Kidney (tissue), 22 donors: ENCODE data around the gene PROS1. TPM values are rescaled to one million over a fixed set of nuclear protein-coding genes. Genes with fewer than 3 reads are reported as not detected.
A peak's percentile ranks its signal among the peaks of the same experiment; 100 is the strongest.

ENCODE experiments used
- DNase-seq, 5 donors: peaks; one replicate each; pipeline ENCODE4 v3.0.0-alpha.2; 2013 to 2020
- FAIRE-seq: peaks from 2 replicates; lab custom pipeline; 2012; peaks lifted over from hg19 to GRCh38; lab: Jason Lieb, UNC
- H3K27ac ChIP-seq, 2 donors: one replicate each; pipeline ENCODE4 v1.7.0; 2013; ENCODE audit warnings: low read depth in 2 of 2, low read length in 2 of 2, inconsistent platforms in 1 of 2
- H3K27me3 ChIP-seq: one replicate; pipeline ENCODE4 v1.7.1; 2013; ENCODE audit warnings: low read length, inconsistent platforms; ENCODE audit not compliant: control insufficient read depth, insufficient read depth
- H3K36me3 ChIP-seq, 3 donors: one replicate each; pipeline versions ENCODE4 v1.7.0 to v1.7.1; 2013; ENCODE audit warnings: low read length in 3 of 3, control low read depth in 1 of 3, inconsistent platforms in 1 of 3; ENCODE audit not compliant: insufficient read depth in 3 of 3, control insufficient read depth in 2 of 3
- H3K4me1 ChIP-seq, 3 donors: one replicate each; pipeline versions ENCODE4 v1.7.0 to v1.7.1; 2013; ENCODE audit warnings: low read length in 3 of 3, inconsistent platforms in 1 of 3, low read depth in 1 of 3; ENCODE audit not compliant: control insufficient read depth in 2 of 3, insufficient read depth in 2 of 3
- H3K4me3 ChIP-seq, 3 donors: one replicate each; pipeline versions ENCODE4 v1.7.0 to v1.8.1; 2013; ENCODE audit warnings: low read length in 3 of 3, control low read depth in 1 of 3, inconsistent platforms in 1 of 3
- H3K9ac ChIP-seq, 3 donors: one replicate each; pipeline versions ENCODE4 v1.7.0 to v1.7.1; 2013; ENCODE audit warnings: low read length in 3 of 3, control low read depth in 1 of 3, inconsistent platforms in 1 of 3
- H3K9me3 ChIP-seq, 3 donors: one replicate each; pipeline versions ENCODE4 v1.7.0 to v1.7.1; 2013; ENCODE audit warnings: low read length in 3 of 3, control low read depth in 1 of 3, inconsistent platforms in 1 of 3; ENCODE audit not compliant: control insufficient read depth in 2 of 3, insufficient read depth in 1 of 3
- intact Hi-C: fragments of 100-400 bp; cut with DNase I; formaldehyde crosslinking; loops from one replicate; pipeline ENCODE4 v1.11.1; 2022
- long read RNA-seq, 10 donors: library from polyadenylated mRNA in 1 of 10; unstranded in 1 of 10; transcript quantifications; one replicate each; pipeline ENCODE4 v2.0.0 and lab custom pipeline, GENCODE V29; 2021 to 2026
- polyA plus RNA-seq: library from polyadenylated mRNA; stranded (reverse); fragments of 350-450 nt; fragmentation: Illumina TruSeq; extraction: RNeasy Lipid Tissue Mini Kit (QIAGEN cat#74804); gene quantifications from one replicate; pipeline ENCODE4 v1.2.3, GENCODE V29; 2014; ENCODE audit warnings: low read depth, low replicate concordance; ENCODE audit not compliant: insufficient read depth
- total RNA-seq: library from RNA; stranded (reverse); fragmentation: NEBNext Ultra II Directional; extraction: Animal tissue kit (Norgen Biotek cat#: 25700); gene quantifications from one replicate; pipeline ENCODE4 v1.2.1, GENCODE V29; 2021
- TF ChIP-seq, protein P1 (sequence below): IDR thresholded peaks from 3 replicates; pipeline ENCODE4 v1.5.1; 2012; ENCODE audit warnings: mild to moderate bottlenecking, moderate library complexity, borderline replicate concordance; ENCODE audit not compliant: insufficient read depth; ENCODE audit errors: extremely low read depth
- donor health status: control.
- donor health status: control.
- donor health status: control.
- donor health status: control.
- donor health status: control.
- donor health status: DM: yes; HTN: yes; CAD: no.
- donor health status: Normal renal cell carcinoma (clear cell type).

The PROS1 gene
- total RNA-seq = 56.2 TPM
- polyA plus RNA-seq = 30.0 TPM
- long read RNA-seq, donor 1, partial matches to known transcripts = 0 of 5 reads
- long read RNA-seq, donor 1, other reads (novel, unspliced or antisense) = 0 of 5 reads
- long read RNA-seq, donor 2, transcript PROS1-202 (15 exons, 3,583 nt) = major isoform, 5 of 37 reads
- long read RNA-seq, donor 2, partial matches to known transcripts = 31 of 37 reads
- long read RNA-seq, donor 2, other reads (novel, unspliced or antisense) = 0 of 37 reads
- long read RNA-seq, donor 3, transcript PROS1-202 (15 exons, 3,583 nt) = major isoform, 6 of 9 reads
- long read RNA-seq, donor 3, partial matches to known transcripts = 0 of 9 reads
- long read RNA-seq, donor 3, other reads (novel, unspliced or antisense) = 0 of 9 reads
- long read RNA-seq, donor 4, partial matches to known transcripts = 0 of 3 reads
- long read RNA-seq, donor 4, other reads (novel, unspliced or antisense) = 0 of 3 reads
- long read RNA-seq, donor 5 = 0 reads
- long read RNA-seq, donor 6, transcript PROS1-202 (15 exons, 3,583 nt) = major isoform, 6 of 7 reads
- long read RNA-seq, donor 6, partial matches to known transcripts = 0 of 7 reads
- long read RNA-seq, donor 6, other reads (novel, unspliced or antisense) = 0 of 7 reads
- long read RNA-seq, donor 7, transcript PROS1-212 (16 exons, 3,432 nt) = minor isoform, 8 of 116 reads
- long read RNA-seq, donor 7, transcript PROS1-202 (15 exons, 3,583 nt) = major isoform, 85 of 116 reads
- long read RNA-seq, donor 7, partial matches to known transcripts = 3 of 116 reads
- long read RNA-seq, donor 7, other reads (novel, unspliced or antisense) = 20 of 116 reads
- long read RNA-seq, donor 8, partial matches to known transcripts = 0 of 4 reads
- long read RNA-seq, donor 8, other reads (novel, unspliced or antisense) = 0 of 4 reads
- long read RNA-seq, donor 9, partial matches to known transcripts = 0 of 1 reads
- long read RNA-seq, donor 9, other reads (novel, unspliced or antisense) = 0 of 1 reads
- long read RNA-seq, donor 10, partial matches to known transcripts = 0 of 2 reads
- long read RNA-seq, donor 10, other reads (novel, unspliced or antisense) = 0 of 2 reads

DNA sequence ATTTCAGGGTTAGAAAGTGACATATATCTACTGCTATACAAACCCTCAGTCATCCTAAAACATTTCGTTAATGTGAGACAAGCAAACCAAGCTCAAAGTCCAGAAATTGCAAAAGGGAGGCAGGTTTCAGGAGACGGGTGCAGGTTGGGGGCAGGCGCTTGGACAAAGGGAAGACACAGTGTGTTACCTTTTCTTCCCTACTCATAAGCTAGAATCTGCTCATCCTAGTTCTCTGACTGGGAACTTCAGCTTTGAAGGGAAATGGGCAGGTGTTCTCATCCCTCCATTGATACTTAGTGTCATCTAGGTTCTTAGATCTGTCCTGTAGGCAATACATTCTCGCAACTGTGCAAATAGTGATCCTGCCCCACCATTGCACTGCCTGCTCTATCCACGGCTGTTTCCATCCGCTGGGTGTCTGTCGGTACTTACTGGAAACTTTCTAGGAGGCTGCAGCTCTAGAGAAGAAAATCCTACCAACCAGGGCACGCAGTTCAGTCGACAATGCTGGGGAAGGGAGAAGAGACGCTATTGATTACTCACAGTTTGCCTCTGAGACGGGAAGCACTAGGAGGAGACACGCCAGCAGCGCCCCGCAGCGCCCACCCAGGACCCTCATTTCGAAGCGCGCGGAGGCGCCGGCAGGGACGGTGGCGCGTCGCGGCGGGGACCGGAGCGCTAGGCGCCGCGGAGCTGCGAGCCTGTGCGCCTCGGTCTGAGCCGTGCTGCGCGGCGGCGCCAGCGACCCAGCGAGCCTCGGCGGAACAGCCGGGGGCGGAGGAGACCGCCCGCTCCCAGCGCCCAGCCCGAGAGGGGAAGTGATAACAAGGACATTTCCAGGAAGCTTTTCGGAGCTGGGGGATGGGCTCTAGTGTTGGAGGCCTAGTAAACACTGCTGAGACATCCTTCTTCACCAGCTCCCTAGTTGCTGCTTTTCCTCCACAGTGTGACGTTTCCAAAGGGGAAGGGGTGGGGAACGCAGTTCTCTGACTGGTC is at the start of gene PROS1:
Gene PROS1 (minus strand): TSS at position 766 of the 996 bp plus-strand sequence. CDS start 147 bp downstream, at position 619.
- intact Hi-C loops = no loop called here
- Histone ChIP-seq H3K27ac (peak within 1 kb of the TSS; percentile 87 to 97), H3K9ac (peak within 1 kb of the TSS; percentile 50 to 80 (median 77)), H3K9me3 (no peaks in the 10 kb centered on the region), H3K4me1 (peaks cover 0 to 10% (median 0%) of the 10 kb centered on the region in 3 donors), H3K4me3 (peak within 1 kb of the TSS; percentile 59 to 80 (median 72)), H3K27me3 (no peaks in the 10 kb centered on the region), H3K36me3 (no peaks in the 10 kb centered on the region)
- FAIRE-seq (no peak), DNase-seq (peak; percentile 84 to 95 (median 90))
- TF ChIP-seq, protein P1, sequence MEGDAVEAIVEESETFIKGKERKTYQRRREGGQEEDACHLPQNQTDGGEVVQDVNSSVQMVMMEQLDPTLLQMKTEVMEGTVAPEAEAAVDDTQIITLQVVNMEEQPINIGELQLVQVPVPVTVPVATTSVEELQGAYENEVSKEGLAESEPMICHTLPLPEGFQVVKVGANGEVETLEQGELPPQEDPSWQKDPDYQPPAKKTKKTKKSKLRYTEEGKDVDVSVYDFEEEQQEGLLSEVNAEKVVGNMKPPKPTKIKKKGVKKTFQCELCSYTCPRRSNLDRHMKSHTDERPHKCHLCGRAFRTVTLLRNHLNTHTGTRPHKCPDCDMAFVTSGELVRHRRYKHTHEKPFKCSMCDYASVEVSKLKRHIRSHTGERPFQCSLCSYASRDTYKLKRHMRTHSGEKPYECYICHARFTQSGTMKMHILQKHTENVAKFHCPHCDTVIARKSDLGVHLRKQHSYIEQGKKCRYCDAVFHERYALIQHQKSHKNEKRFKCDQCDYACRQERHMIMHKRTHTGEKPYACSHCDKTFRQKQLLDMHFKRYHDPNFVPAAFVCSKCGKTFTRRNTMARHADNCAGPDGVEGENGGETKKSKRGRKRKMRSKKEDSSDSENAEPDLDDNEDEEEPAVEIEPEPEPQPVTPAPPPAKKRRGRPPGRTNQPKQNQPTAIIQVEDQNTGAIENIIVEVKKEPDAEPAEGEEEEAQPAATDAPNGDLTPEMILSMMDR = no peak

DNA sequence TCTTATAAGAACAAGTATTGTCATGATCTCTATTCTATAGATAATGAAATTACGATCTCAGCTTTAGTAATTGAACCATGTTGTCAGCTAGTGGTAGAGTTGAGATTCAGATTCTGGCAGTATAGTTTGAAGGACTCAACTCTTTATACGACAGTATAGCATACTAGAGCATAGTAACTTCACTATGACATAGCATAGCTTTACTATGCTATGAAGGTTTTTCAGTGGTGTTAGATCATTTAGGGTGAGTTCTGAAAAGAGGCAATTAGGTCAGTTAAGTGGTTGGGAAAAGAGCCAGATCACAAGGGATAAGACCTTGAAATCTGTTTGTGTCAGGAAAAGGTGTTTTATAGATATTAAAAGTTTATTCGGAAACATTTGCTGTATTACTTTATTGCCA is 46.6 kb upstream of the PROS1 start:
- DNase-seq (no peak), FAIRE-seq (no peak)
- H3K9ac ChIP-seq = no peak overlapping the region
- TF ChIP-seq, protein P1 = no peak
- H3K27me3 ChIP-seq = no peaks in the 10 kb centered on the region
- intact Hi-C loops = no loop called here
- no peaks in the 10 kb centered on the region for H3K9me3 ChIP-seq
- H3K27ac ChIP-seq = no peak overlapping the region
- no peaks in the 10 kb centered on the region for H3K36me3 ChIP-seq
- no peaks in the 10 kb centered on the region for H3K4me1 ChIP-seq
- no peak overlapping the region for H3K4me3 ChIP-seq

GRCh38 chr3:94019659-94020058 is 46.0 kb upstream of the PROS1 start:
- FAIRE-seq = no peak
- H3K4me1 ChIP-seq = no peaks in the 10 kb centered on the region

More at GRCh38 chr3:94019659-94020058, 46.0 kb upstream of the PROS1 start:
- no peak overlapping the region for H3K9ac ChIP-seq
- no peak overlapping the region for H3K27ac ChIP-seq
- TF ChIP-seq, protein P1 = no peak
- H3K27me3 ChIP-seq = no peaks in the 10 kb centered on the region
- H3K36me3 ChIP-seq = no peaks in the 10 kb centered on the region
- H3K4me3 ChIP-seq = no peak overlapping the region
- intact Hi-C loops = no loop called here
- DNase-seq = no peak
- H3K9me3 ChIP-seq = no peaks in the 10 kb centered on the region
